Measurements from ENCODE around the gene SURF2. TPM values are rescaled to one million over a fixed set of nuclear protein-coding genes. Genes with fewer than 3 reads are reported as not detected.
A peak's percentile ranks its signal among the peaks of the same experiment; 100 is the strongest.
"Not testable (repeated sequence)": the region's sequence is repeated elsewhere in the genome, so short reads cannot be mapped to it uniquely, and the experiment has no call there.

The SURF2 gene
- total RNA-seq, 1 donor from 2014 or later, result 13.2 TPM

- intact Hi-C loops (cut with DNase I), result no loop called here
- DNase-seq (ENCODE audit: missing footprints) (no peak), ATAC-seq (no peak)
Measured at GRCh38 chr9:133334161-133334560, 22.2 kb upstream of the SURF2 start.

GRCh38 chr9:133334888-133335287 is 21.5 kb upstream of the SURF2 start:
- intact Hi-C loops (cut with DNase I), result loop anchor here (5.0 kb wide), 1 partner anchor 42 kb away; the partner anchor contains the start of genes STKLD1 and SURF4
- DNase-seq (ENCODE audit: missing footprints); ATAC-seq: not testable (repeated sequence)

GRCh38 chr9:133335924-133336811 is 20.2 kb upstream of the SURF2 start, which contains the start of gene SURF6:
Gene SURF6 (minus strand): TSS chr9:133336188. CDS start chr9:133336132, 56 bp downstream.
- peak; percentile 97 for DNase-seq (ENCODE audit: missing footprints)
- peak; percentile 94 for ATAC-seq
- intact Hi-C loops (cut with DNase I), result loop anchor here (1.0 to 5.0 kb wide), 2 partner anchors 11 to 41 kb away; partner anchors contain the start of genes STKLD1 and SURF4

- no peak for ATAC-seq
Measured at GRCh38 chr9:133339641-133340040, 16.7 kb upstream of the SURF2 start.

GRCh38 chr9:133340256-133340655 is 16.1 kb upstream of the SURF2 start:
- DNase-seq (ENCODE audit: missing footprints) (no peak), ATAC-seq (no peak)
- intact Hi-C loops (cut with DNase I), result no loop called here

More at GRCh38 chr9:133339641-133340040, 16.7 kb upstream of the SURF2 start:
- intact Hi-C loops (cut with DNase I), result loop anchor here (5.0 kb wide), 1 partner anchor 38 kb away; the partner anchor contains the start of genes STKLD1 and SURF4
- DNase-seq (ENCODE audit: missing footprints), result no peak

- intact Hi-C loops (cut with DNase I), result no loop called here
- DNase-seq (ENCODE audit: missing footprints), result no peak
- ATAC-seq, result no peak
Measured at GRCh38 chr9:133340916-133341315, 15.4 kb upstream of the SURF2 start.

- DNase-seq (ENCODE audit: missing footprints) (peak; percentile 91), ATAC-seq (peak; percentile 58)
- intact Hi-C loops (cut with DNase I), result no loop called here
Measured at GRCh38 chr9:133341369-133342068, 14.8 kb upstream of the SURF2 start.

GRCh38 chr9:133342069-133342406 is 14.3 kb upstream of the SURF2 start:
- ATAC-seq (no peak), DNase-seq (ENCODE audit: missing footprints) (no peak)
- intact Hi-C loops (cut with DNase I), result no loop called here

- DNase-seq (ENCODE audit: missing footprints) (no peak), ATAC-seq (no peak)
- intact Hi-C loops (cut with DNase I), result no loop called here
Measured at GRCh38 chr9:133342570-133342969, 13.8 kb upstream of the SURF2 start.

GRCh38 chr9:133344071-133344470 is 12.3 kb upstream of the SURF2 start:
- DNase-seq (ENCODE audit: missing footprints), result no peak
- no peak for ATAC-seq
- intact Hi-C loops (cut with DNase I), result no loop called here

GRCh38 chr9:133344979-133345378 is 11.4 kb upstream of the SURF2 start:
- no peak for DNase-seq (ENCODE audit: missing footprints)
- no peak for ATAC-seq
- intact Hi-C loops (cut with DNase I), result no loop called here

- intact Hi-C loops (cut with DNase I), result no loop called here
- ATAC-seq (no peak), DNase-seq (ENCODE audit: missing footprints) (no peak)
Measured at GRCh38 chr9:133345596-133345995, 10.8 kb upstream of the SURF2 start.

- intact Hi-C loops (cut with DNase I), result no loop called here
- DNase-seq (ENCODE audit: missing footprints) (no peak), ATAC-seq (no peak)
Measured at GRCh38 chr9:133346021-133346785, 10.1 kb upstream of the SURF2 start.

- peak; percentile 59 for ATAC-seq
- intact Hi-C loops (cut with DNase I), result loop anchor here (1.0 kb wide), 1 partner anchor 11 kb away; the partner anchor contains the start of gene SURF6
- DNase-seq (ENCODE audit: missing footprints), result no peak
Measured at GRCh38 chr9:133347515-133347984, 8.8 kb upstream of the SURF2 start.

- ATAC-seq (peak; percentile 90), DNase-seq (ENCODE audit: missing footprints) (peak; percentile 97)
- intact Hi-C loops (cut with DNase I), result loop anchor here (1.0 kb wide), 1 partner anchor 12 kb away; the partner anchor contains the start of gene SURF6
Measured at GRCh38 chr9:133347985-133348717, 8.2 kb upstream of the SURF2 start, which contains the start of the genes MED22 and RPL7A. Gene MED22 (minus strand): TSS chr9:133348131. CDS start chr9:133346662, 1,469 bp downstream. Gene RPL7A (plus strand): TSS chr9:133348218. CDS start chr9:133348244, 26 bp downstream.

- no peak for DNase-seq (ENCODE audit: missing footprints)
- intact Hi-C loops (cut with DNase I), result no loop called here
- ATAC-seq, result no peak
Measured at GRCh38 chr9:133348718-133349573, 7.4 kb upstream of the SURF2 start.

All from Right ventricle myocardium inferior (tissue), 1 donor.